IMR-90 (cell line): ENCODE measurements around the gene SYT17. TPM values are rescaled to one million over a fixed set of nuclear protein-coding genes. Genes with fewer than 3 reads are reported as not detected.

Source experiments
- ATAC-seq: fragments of 200-7000 bp; cut with Tn5 transposase; 2 replicates; pipeline ENCODE4 v1.9.1; 2020; ENCODE audit warnings: low read depth, mild to moderate bottlenecking, moderate library complexity
- BruUV-seq: library from RNA; stranded (reverse); fragments of 400-500 nt; replicated peaks from 2 replicates; lab custom pipeline; 2021; lab: Mats Ljungman, UMichigan
- CTCF ChIA-PET: fragments of 300-600 bp; formaldehyde crosslinking; extraction: SDS; loops from one replicate; lab custom pipeline; 2021; ENCODE audit warnings: antibody characterized with exemption; lab: Yijun Ruan, JAX
- POLR2A ChIA-PET: fragments of 300-600 bp; sonication (Branson Sonifier 250); formaldehyde crosslinking; loops from one replicate; lab custom pipeline; 2022; ENCODE audit warnings: antibody characterized with exemption; ENCODE audit not compliant: unreplicated experiment; lab: Charles Lee
- DNase-seq: peaks from one replicate; pipeline ENCODE4 v3.0.0; 2013
- H2AFZ ChIP-seq: replicated peaks from 2 replicates; pipeline ENCODE3; 2013; ENCODE audit warnings: low read length, mild to moderate bottlenecking; ENCODE audit not compliant: poor library complexity
- H2AK5ac ChIP-seq: 2 replicates; pipeline ENCODE4 v1.6.1; 2013; ENCODE audit warnings: low read depth, low read length, inconsistent platforms
- H2AK9ac ChIP-seq: replicated peaks from 2 replicates; pipeline ENCODE3; 2013; ENCODE audit warnings: mild to moderate bottlenecking, low read depth, low read length, moderate library complexity; ENCODE audit not compliant: poor library complexity
- H2BK120ac ChIP-seq: 2 replicates; pipeline ENCODE4 v1.6.1; 2013; ENCODE audit warnings: low read depth, low read length, inconsistent platforms
- H2BK15ac ChIP-seq: 3 replicates; pipeline ENCODE4 v1.6.1; 2013; ENCODE audit warnings: low read depth, low read length, inconsistent platforms
- H2BK20ac ChIP-seq: 2 replicates; pipeline ENCODE4 v1.6.1; 2013; ENCODE audit warnings: low read depth, mild to moderate bottlenecking, inconsistent platforms, low read length, moderate library complexity
- H2BK5ac ChIP-seq: 2 replicates; pipeline ENCODE4 v1.6.1; 2013; ENCODE audit warnings: mild to moderate bottlenecking, low read depth, low read length, inconsistent platforms; ENCODE audit not compliant: poor library complexity, severe bottlenecking
- H3K14ac ChIP-seq: replicated peaks from 2 replicates; pipeline ENCODE4 v1.6.1; 2013; ENCODE audit warnings: low read depth, low read length, inconsistent platforms
- H3K18ac ChIP-seq: 2 replicates; pipeline ENCODE4 v1.6.1; 2013; ENCODE audit warnings: low read depth, low read length, control low read depth
- H3K23ac ChIP-seq: 2 replicates; pipeline ENCODE4 v1.6.1; 2013; ENCODE audit warnings: low read depth, low read length, inconsistent platforms
- H3K27ac ChIP-seq: 2 replicates; pipeline ENCODE4 v1.5.1; 2013; ENCODE audit warnings: mild to moderate bottlenecking, control low read depth, low read length; ENCODE audit not compliant: insufficient read depth
- H3K27me3 ChIP-seq: 2 replicates; pipeline ENCODE4 v1.6.1; 2013; ENCODE audit warnings: low read length; ENCODE audit not compliant: control insufficient read depth, insufficient read depth
- H3K36me3 ChIP-seq: 2 replicates; pipeline ENCODE4 v1.6.1; 2013; ENCODE audit warnings: low read length, mixed read lengths; ENCODE audit not compliant: control insufficient read depth, insufficient read depth
- H3K4ac ChIP-seq: 2 replicates; pipeline ENCODE4 v1.6.1; 2013; ENCODE audit warnings: low read depth, low read length, inconsistent platforms
- H3K4me1 ChIP-seq: 2 replicates; pipeline ENCODE4 v1.6.1; 2013; ENCODE audit warnings: low read length, mixed read lengths; ENCODE audit not compliant: control insufficient read depth, insufficient read depth
- H3K4me2 ChIP-seq: 2 replicates; pipeline ENCODE4 v1.6.1; 2013; ENCODE audit warnings: low read depth, mild to moderate bottlenecking, control low read depth, low read length, moderate library complexity
- H3K4me3 ChIP-seq: 2 replicates; pipeline ENCODE4 v1.5.1; 2013; ENCODE audit warnings: low read depth, mild to moderate bottlenecking, control low read depth, low read length, moderate library complexity; ENCODE audit not compliant: insufficient read depth
- H3K56ac ChIP-seq: 2 replicates; pipeline ENCODE4 v1.6.1; 2013; ENCODE audit warnings: low read length, inconsistent platforms; ENCODE audit not compliant: insufficient read depth; ENCODE audit errors: extremely low read depth
- H3K79me1 ChIP-seq, 2 experiments: 2 replicates each; pipeline ENCODE4 v1.6.1; 2013; ENCODE audit warnings: low read length in 2 of 2, inconsistent platforms in 1 of 2, low read depth in 1 of 2
- H3K9ac ChIP-seq: 2 replicates; pipeline ENCODE4 v1.6.1; 2013; ENCODE audit warnings: low read depth, low read length, control low read depth
- H3K9me1 ChIP-seq: 2 replicates; pipeline ENCODE4 v1.6.1; 2013; ENCODE audit warnings: low read length, inconsistent platforms; ENCODE audit not compliant: insufficient read depth
- H3K9me3 ChIP-seq: 2 replicates; pipeline ENCODE4 v1.6.1; 2013; ENCODE audit warnings: low read length; ENCODE audit not compliant: control insufficient read depth, insufficient read depth
- H4K20me1 ChIP-seq: 2 replicates; pipeline ENCODE4 v1.6.1; 2013; ENCODE audit warnings: low read length, inconsistent platforms; ENCODE audit not compliant: insufficient read depth
- H4K5ac ChIP-seq: 2 replicates; pipeline ENCODE4 v1.6.1; 2013; ENCODE audit warnings: mild to moderate bottlenecking, low read depth, low read length, control low read depth
- H4K8ac ChIP-seq, 2 experiments: 2 replicates each; pipeline ENCODE4 v1.6.1; 2013; ENCODE audit warnings: low read depth in 2 of 2, low read length in 2 of 2, control low read depth in 1 of 2, inconsistent platforms in 1 of 2
- H4K91ac ChIP-seq: 2 replicates; pipeline ENCODE4 v1.6.1; 2013; ENCODE audit warnings: low read depth, low read length, inconsistent platforms; ENCODE audit not compliant: insufficient read depth
- BHLHE40 ChIP-seq: fragments of 150-350 bp; IDR thresholded peaks from 2 replicates; pipeline ENCODE4 v1.6.1; 2016; ENCODE audit warnings: mild to moderate bottlenecking, low read depth, low read length
- CEBPB ChIP-seq: IDR thresholded peaks from 2 replicates; pipeline ENCODE4 v1.6.1; 2012; ENCODE audit warnings: low read depth, low read length, improper control_type of control experiment
- CHD1 ChIP-seq: IDR thresholded peaks from 2 replicates; pipeline ENCODE4 v1.6.1; 2012; ENCODE audit warnings: low read depth, low read length, improper control_type of control experiment
- CTCF ChIP-seq: conservative IDR thresholded peaks from 2 replicates; pipeline ENCODE4 v1.5.1; 2012; ENCODE audit warnings: mild to moderate bottlenecking, low read depth, low read length, improper control_type of control experiment
- ELK1 ChIP-seq: fragments of 150-350 bp; IDR thresholded peaks from 2 replicates; pipeline ENCODE4 v1.6.1; 2016; ENCODE audit warnings: low read depth, mild to moderate bottlenecking, low read length, moderate library complexity, borderline replicate concordance
- FOS ChIP-seq: fragments of 150-350 bp; IDR thresholded peaks from 2 replicates; pipeline ENCODE4 v1.6.1; 2016; ENCODE audit warnings: low read depth, low read length
- MAFK ChIP-seq: IDR thresholded peaks from 2 replicates; pipeline ENCODE4 v1.6.1; 2012; ENCODE audit warnings: low read depth, low read length, improper control_type of control experiment
- MAZ ChIP-seq: IDR thresholded peaks from 2 replicates; pipeline ENCODE4 v1.6.1; 2012; ENCODE audit warnings: low read depth, mild to moderate bottlenecking, low read length, improper control_type of control experiment, moderate library complexity, borderline replicate concordance
- NFE2L2 ChIP-seq: fragments of 150-350 bp; IDR thresholded peaks from 2 replicates; pipeline ENCODE4 v1.6.1; 2016; ENCODE audit warnings: low read depth, mild to moderate bottlenecking, low read length
- POLR2A ChIP-seq: IDR thresholded peaks from 2 replicates; pipeline ENCODE4 v1.6.1; 2012; ENCODE audit warnings: mild to moderate bottlenecking, low read depth, low read length
- RAD21 ChIP-seq: IDR thresholded peaks from 2 replicates; pipeline ENCODE4 v1.6.1; 2012; ENCODE audit warnings: low read length, improper control_type of control experiment
- RCOR1 ChIP-seq: IDR thresholded peaks from 2 replicates; pipeline ENCODE4 v1.6.1; 2012; ENCODE audit warnings: mild to moderate bottlenecking, low read length, improper control_type of control experiment; ENCODE audit not compliant: insufficient replicate concordance
- RFX5 ChIP-seq: IDR thresholded peaks from 2 replicates; pipeline ENCODE4 v1.8.0; 2012; ENCODE audit warnings: low read depth, mild to moderate bottlenecking, low read length, moderate library complexity
- SMC3 ChIP-seq: fragments of 150-350 bp; IDR thresholded peaks from 2 replicates; pipeline ENCODE4 v1.6.1; 2016; ENCODE audit warnings: low read depth, mild to moderate bottlenecking, antibody characterized with exemption, low read length, moderate library complexity
- USF2 ChIP-seq: fragments of 150-350 bp; IDR thresholded peaks from 2 replicates; pipeline ENCODE4 v1.6.1; 2017; ENCODE audit warnings: mild to moderate bottlenecking, antibody characterized with exemption, low read length, low read depth
- WGBS, 2 experiments: methylation state at CpG; one replicate each; pipeline versions ENCODE4 v1.1.5 to v1.1.7; 2013; ENCODE audit warnings: missing lambda C conversion rate in 2 of 2; ENCODE audit not compliant: insufficient read length in 1 of 2; ENCODE audit errors: extremely low coverage in 2 of 2; 5-methylcytosine and 5-hydroxymethylcytosine counted together
- dilution Hi-C: fragments of 300-500 bp; cut with HindIII; formaldehyde crosslinking; loops from one replicate; pipeline ENCODE4 v1.14.3; 2018; ENCODE audit warnings: low sequenced_read_pairs; ENCODE audit not compliant: unreplicated experiment
- in situ Hi-C: fragments of 300-500 bp; cut with MboI; formaldehyde crosslinking; loops from 3 replicates; pipeline ENCODE4 v1.14.3; 2019; ENCODE audit warnings: low sequenced_read_pairs, inconsistent platforms, mixed read lengths
- intact Hi-C: fragments of 100-400 bp; cut with micrococcal nuclease; formaldehyde crosslinking; loops from 2 replicates; pipeline ENCODE4 v1.10.0; 2022
- polyA plus RNA-seq, 3 experiments: library from polyadenylated mRNA; depleted of rRNA; stranded (reverse); fragments of >200 nt; gene quantifications; 2 replicates each; pipeline ENCODE4 v1.2.3, GENCODE V29; 2012; ENCODE audit warnings: low replicate concordance in 1 of 3
- total RNA-seq: library from RNA; depleted of rRNA; stranded (reverse); fragments of >200 nt; gene quantifications from 2 replicates; pipeline ENCODE4 v1.2.3, GENCODE V29; 2012

Gene SYT17
- total and polyA plus RNA-seq, 2 of the 4 experiments (the other 2 are of a cell fraction) = not detected

GRCh38 chr16:19288872-19289799 is 121.1 kb downstream of the SYT17 start:
- Histone ChIP-seq H3K9ac (no peak overlapping the region), H3K27me3 (no peaks in the 10 kb centered on the region), H2BK20ac (no peak overlapping the region), H4K8ac (no peak overlapping the region), H2BK15ac (no peak overlapping the region), H4K5ac (no peak overlapping the region), H3K18ac (no peak overlapping the region), H3K14ac (no peak overlapping the region), H2AFZ (no peak overlapping the region), H2BK120ac (no peak overlapping the region), H3K23ac (no peak overlapping the region), H3K9me3 (no peaks in the 10 kb centered on the region), H2AK5ac (no peak overlapping the region), H2BK5ac (no peak overlapping the region), H3K56ac (no peak overlapping the region), H4K91ac (no peak overlapping the region), H4K20me1 (no peaks in the 10 kb centered on the region), H3K4me1 (no peaks in the 10 kb centered on the region), H3K79me1 (no peaks in the 10 kb centered on the region), H3K27ac (no peak overlapping the region), H3K9me1 (no peaks in the 10 kb centered on the region), H2AK9ac (no peak overlapping the region), H3K36me3 (no peaks in the 10 kb centered on the region), H3K4me2 (no peak overlapping the region), H3K4ac (no peak overlapping the region), H3K4me3 (no peak overlapping the region)
- ATAC-seq (no peak), DNase-seq (no peak)
- dilution Hi-C loops = no loop called here
- TF ChIP-seq MAZ (no peak), ELK1 (no peak), CEBPB (no peak), FOS (no peak), RAD21 (no peak), RFX5 (no peak), CHD1 (no peak), MAFK (no peak), SMC3 (no peak), NFE2L2 (no peak), CTCF (no peak), BHLHE40 (no peak), POLR2A (no peak), RCOR1 (no peak), USF2 (no peak)
- ChIA-PET CTCF (no interaction called here), POLR2A (no interaction called here)
- no CpG with 5 or more reads among the region's 7 CpGs for WGBS, 2 experiments
- in situ Hi-C loops = no loop called here
- no TSS peak for BruUV-seq
- intact Hi-C loops = no loop called here
